Measurements from ENCODE around the gene PIEZO1.
A peak's percentile ranks its signal among the peaks of the same experiment; 100 is the strongest.
"Not testable (repeated sequence)": the region's sequence is repeated elsewhere in the genome, so short reads cannot be mapped to it uniquely, and the experiment has no call there.

The PIEZO1 gene

GRCh38 chr16:88785106-88785924 lies at the start of gene PIEZO1:
PIEZO1 (minus strand) TSS chr16:88785220; CDS start chr16:88784964, 256 bp downstream.
- peak; percentile 76 for DNase-seq

GRCh38 chr16:88834670-88835069 lies 49.6 kb upstream of the PIEZO1 start:
- no peak for DNase-seq

- DNase-seq = no peak
Observed at GRCh38 chr16:88833086-88833485, 48.1 kb upstream of the PIEZO1 start.

GRCh38 chr16:88831838-88832237 lies 46.8 kb upstream of the PIEZO1 start:
- DNase-seq = no peak

GRCh38 chr16:88830783-88831182 lies 45.8 kb upstream of the PIEZO1 start:
- no peak for DNase-seq

GRCh38 chr16:88830258-88830657 lies 45.2 kb upstream of the PIEZO1 start:
- no peak for DNase-seq

GRCh38 chr16:88828711-88829110 lies 43.7 kb upstream of the PIEZO1 start:
- no peak for DNase-seq

GRCh38 chr16:88827727-88828126 lies 42.7 kb upstream of the PIEZO1 start:
- DNase-seq = no peak

GRCh38 chr16:88826070-88826840 lies 41.2 kb upstream of the PIEZO1 start:
- DNase-seq = no peak

GRCh38 chr16:88825146-88825545 lies 40.1 kb upstream of the PIEZO1 start:
- DNase-seq = no peak

GRCh38 chr16:88824256-88825077 lies 39.4 kb upstream of the PIEZO1 start:
- no peak for DNase-seq

- not testable (repeated sequence) for DNase-seq
Observed at GRCh38 chr16:88823646-88824045, 38.6 kb upstream of the PIEZO1 start.

- no peak for DNase-seq
Observed at GRCh38 chr16:88822281-88823040, 37.4 kb upstream of the PIEZO1 start.

- DNase-seq = no peak
Observed at GRCh38 chr16:88821168-88821850, 36.3 kb upstream of the PIEZO1 start.

GRCh38 chr16:88820385-88821025 lies 35.5 kb upstream of the PIEZO1 start:
- DNase-seq = no peak

GRCh38 chr16:88819126-88819525 lies 34.1 kb upstream of the PIEZO1 start:
- no peak for DNase-seq

- no peak for DNase-seq
Observed at GRCh38 chr16:88818575-88818874, 33.5 kb upstream of the PIEZO1 start.

- DNase-seq = no peak
Observed at GRCh38 chr16:88817785-88818574, 33.0 kb upstream of the PIEZO1 start.

- DNase-seq = no peak
Observed at GRCh38 chr16:88816736-88817535, 31.9 kb upstream of the PIEZO1 start.

Data from stimulated activated naive CD4-positive, alpha-beta T cell treated with Interleukin-2 at 50 U/mL for 16 hours (primary cell).